ENCODE results near the gene ANAPC5.
"Not testable (repeated sequence)": the region's sequence is repeated elsewhere in the genome, so short reads cannot be mapped to it uniquely, and the experiment has no call there.

Gene ANAPC5

GRCh38 chr12:121351820-121352681, at the start of gene ANAPC5:
TSS of gene ANAPC5 (minus strand) at chr12:121352411. CDS start at chr12:121352340, 71 bp downstream.
- in situ Hi-C loops (cut with MboI; ENCODE audit: low sequenced_read_pairs): no loop called here

DNA sequence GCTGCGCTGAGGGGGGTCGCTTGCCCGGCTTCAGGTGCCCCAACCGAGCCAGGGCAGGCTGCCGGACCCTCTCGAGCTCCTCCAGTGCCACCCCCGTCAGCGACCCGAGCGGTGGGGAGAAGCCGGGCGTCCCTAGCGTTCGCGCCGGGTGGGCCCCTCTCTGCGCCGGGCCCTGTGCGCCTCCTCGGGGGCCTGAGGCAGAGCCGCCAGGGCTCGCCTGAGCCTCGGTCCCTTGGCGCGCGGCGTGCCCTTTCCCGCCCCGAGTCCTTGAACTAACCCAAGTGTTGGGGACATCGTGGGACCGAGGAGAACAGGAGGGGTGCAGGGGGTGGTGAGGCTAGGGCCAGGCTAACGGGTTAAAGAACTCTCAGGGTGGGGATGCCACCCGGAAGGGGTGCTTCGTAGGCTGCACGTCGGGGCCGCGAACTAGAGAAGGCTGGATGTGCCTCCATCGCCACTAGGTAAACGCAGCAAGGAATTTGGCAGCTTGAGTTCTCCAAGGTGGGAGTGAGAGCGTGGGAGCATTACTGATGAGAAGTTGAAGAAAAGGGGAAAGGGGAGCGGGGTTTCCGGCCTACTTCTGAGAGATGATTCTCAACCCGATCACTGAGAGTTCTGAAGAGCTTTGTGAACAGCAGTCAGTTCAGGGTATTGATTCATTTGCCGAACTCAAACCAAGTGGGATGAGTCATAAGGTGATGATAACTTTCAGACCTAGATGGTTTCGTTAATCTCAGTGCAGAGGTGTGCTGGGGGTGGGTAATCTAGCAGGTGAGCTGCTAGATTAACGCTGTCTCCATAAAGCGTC, 48.3 kb upstream of the ANAPC5 start:
- in situ Hi-C loops (cut with MboI; ENCODE audit: low sequenced_read_pairs): no loop called here

DNA sequence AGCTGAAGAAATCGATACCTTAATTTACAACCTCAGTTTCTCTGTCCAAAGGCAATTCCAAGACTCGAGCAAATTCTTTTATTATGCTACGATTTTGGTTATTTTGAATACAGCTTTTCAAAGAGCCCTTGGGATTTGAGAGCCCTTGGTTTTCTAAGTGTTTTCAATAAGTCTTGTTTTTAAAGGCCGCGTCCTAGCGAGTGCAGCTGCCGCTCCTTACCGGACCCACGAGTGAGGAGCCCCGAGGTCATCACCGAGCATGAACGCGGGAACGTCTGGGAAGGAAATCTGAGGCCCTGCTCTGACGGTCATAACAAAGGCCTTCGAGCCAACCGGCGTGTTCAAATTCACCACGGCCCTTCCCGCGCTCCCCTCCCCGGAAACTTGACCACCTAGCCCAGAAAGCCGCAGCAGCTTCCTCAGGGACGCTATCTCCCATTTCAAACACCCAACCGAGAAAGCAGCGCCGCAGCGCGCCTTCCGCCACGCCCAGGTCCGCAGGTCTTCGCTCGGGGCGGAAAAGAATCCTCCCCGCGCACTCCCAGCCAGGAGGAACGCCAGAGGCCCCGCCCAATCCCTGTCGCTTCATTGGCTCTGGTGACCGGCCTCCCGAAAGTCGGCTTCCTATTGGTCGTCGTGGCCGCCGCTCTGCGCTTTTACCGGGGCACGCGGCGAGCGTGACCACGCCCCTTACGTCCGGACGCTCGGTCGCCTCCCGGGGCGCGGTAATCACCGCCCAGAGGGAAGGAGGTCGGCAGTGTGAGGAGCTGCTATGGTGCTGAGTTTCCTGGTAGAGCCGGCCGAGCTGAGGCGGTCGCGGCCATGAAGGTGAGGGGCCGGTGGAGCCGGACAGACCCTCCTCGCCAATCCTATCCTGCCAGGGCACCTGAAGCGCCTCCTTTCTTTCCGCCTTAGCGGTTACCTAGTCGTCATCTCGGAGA, 47.5 kb upstream of the ANAPC5 start, which contains the start of gene RNF34:
Gene RNF34, plus strand, starts transcription at position 728 of the 941 bp plus-strand sequence. Its CDS starts 95 bp downstream, at position 823.
- in situ Hi-C loops (cut with MboI; ENCODE audit: low sequenced_read_pairs): no loop called here

GRCh38 chr12:121398355-121398754, 46.1 kb upstream of the ANAPC5 start:
- in situ Hi-C loops (cut with MboI; ENCODE audit: low sequenced_read_pairs): no loop called here

- in situ Hi-C loops (cut with MboI; ENCODE audit: low sequenced_read_pairs): no loop called here
Measured at GRCh38 chr12:121397521-121397920, 45.3 kb upstream of the ANAPC5 start.

GRCh38 chr12:121392325-121392716, 40.1 kb upstream of the ANAPC5 start:
- in situ Hi-C loops (cut with MboI; ENCODE audit: low sequenced_read_pairs): no loop called here

GRCh38 chr12:121391619-121392324, 39.6 kb upstream of the ANAPC5 start:
- in situ Hi-C loops (cut with MboI; ENCODE audit: low sequenced_read_pairs): no loop called here

DNA sequence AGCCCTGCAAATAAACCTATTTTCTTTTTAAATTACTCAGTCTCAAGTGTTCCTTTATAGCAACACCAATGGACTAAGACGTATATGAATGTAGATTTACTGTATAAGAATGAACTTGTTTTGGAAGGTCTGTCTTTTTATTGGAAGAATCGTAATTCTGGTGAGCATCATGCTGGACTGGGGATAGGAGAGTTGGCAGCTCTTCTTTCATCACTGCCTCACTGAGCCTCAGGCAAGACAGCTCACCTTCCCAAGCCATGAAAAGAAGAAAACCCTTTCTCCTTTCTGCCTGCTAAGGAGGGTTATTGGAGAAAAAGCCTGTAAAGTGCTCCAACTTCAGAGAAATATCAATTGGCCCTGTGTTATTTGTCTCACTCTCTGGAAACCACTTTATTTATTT, 38.6 kb upstream of the ANAPC5 start:
- in situ Hi-C loops (cut with MboI; ENCODE audit: low sequenced_read_pairs): no loop called here

GRCh38 chr12:121388421-121388981, 36.3 kb upstream of the ANAPC5 start:
- in situ Hi-C loops (cut with MboI; ENCODE audit: low sequenced_read_pairs): no loop called here

GRCh38 chr12:121384891-121385290, 32.7 kb upstream of the ANAPC5 start:
- in situ Hi-C loops (cut with MboI; ENCODE audit: low sequenced_read_pairs): not testable (repeated sequence)

GRCh38 chr12:121383601-121384021, 31.4 kb upstream of the ANAPC5 start:
- in situ Hi-C loops (cut with MboI; ENCODE audit: low sequenced_read_pairs): no loop called here

DNA sequence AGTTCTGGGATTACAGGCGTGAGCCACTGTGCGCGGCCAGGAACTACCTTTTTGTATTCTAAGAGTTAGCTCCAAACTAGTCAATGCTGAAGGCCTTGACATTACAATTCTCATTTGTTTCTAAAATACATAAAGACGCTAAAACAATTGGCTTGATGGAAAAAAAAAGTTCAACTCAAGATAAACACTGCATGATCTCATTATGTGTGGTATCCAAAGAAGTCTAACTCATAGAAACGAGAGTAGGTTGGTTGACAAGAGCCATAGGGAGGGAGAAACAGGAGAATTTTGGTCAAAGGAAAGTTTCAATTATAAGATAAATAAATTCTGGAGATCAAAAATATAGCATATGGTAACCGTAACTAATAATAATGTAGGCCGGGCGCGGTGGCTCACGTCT, 27.7 kb upstream of the ANAPC5 start:
- in situ Hi-C loops (cut with MboI; ENCODE audit: low sequenced_read_pairs): no loop called here

DNA sequence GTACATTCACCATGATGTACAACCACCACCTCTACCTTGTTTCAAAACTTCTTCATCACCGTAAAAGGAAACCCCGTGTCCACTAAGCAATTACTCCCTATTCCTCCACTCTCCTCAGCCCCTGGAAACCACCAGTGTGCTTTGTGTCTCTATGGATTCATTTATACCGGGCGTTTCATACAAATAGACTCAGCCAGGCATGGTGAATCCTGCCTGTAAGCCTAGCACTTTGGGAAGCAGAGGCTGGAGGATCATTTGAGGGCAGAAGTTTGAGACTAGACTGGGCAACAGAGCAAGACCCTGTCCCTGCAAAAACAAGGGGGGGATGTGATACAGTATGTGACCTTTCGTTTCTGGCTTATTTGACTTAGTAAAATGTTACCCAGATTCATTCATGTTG, 26.5 kb upstream of the ANAPC5 start:
- in situ Hi-C loops (cut with MboI; ENCODE audit: low sequenced_read_pairs): no loop called here

DNA sequence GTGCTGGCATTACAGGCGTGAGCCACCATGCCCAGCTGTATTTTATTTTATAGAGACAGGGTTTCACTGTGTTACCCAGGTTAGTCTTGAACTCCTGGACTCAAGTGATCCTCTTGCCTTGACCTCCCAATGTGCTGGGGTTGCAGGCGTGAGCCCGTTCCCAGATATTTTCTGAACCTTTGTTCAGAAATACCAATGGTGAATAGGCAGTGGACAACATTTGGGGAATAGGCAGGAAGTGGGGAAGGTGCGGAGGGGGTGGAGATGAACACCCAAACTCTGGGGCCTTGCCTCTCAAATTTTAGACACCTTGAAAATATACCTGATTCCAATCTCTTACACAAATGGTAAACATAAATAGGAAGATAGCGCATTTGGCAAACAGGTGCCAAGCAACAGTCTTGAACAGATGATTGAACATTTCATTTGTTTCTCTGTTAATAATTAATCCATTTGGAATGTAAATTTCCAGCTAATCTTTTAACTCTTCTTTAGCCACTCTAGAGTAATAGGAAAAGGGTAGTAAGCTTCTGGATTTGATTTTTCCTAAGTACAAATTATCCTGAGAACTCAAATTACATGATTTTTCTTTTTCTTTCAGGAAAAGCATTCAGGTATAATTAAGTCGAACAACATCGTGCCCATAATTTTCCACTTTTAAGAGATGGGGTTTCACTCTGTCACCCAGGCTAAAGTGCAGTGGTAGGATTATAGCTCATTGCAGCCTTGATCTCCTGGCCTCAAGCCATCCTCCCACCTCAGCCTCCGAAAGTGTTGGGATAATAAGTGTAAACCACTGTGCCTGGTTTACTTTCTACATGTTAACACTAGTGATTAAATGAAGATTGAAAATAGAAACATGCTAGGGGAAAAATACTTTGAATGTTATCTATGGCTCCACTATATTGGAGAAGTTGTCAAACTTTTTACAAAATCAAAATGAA, 24.8 kb upstream of the ANAPC5 start:
- in situ Hi-C loops (cut with MboI; ENCODE audit: low sequenced_read_pairs): no loop called here

DNA sequence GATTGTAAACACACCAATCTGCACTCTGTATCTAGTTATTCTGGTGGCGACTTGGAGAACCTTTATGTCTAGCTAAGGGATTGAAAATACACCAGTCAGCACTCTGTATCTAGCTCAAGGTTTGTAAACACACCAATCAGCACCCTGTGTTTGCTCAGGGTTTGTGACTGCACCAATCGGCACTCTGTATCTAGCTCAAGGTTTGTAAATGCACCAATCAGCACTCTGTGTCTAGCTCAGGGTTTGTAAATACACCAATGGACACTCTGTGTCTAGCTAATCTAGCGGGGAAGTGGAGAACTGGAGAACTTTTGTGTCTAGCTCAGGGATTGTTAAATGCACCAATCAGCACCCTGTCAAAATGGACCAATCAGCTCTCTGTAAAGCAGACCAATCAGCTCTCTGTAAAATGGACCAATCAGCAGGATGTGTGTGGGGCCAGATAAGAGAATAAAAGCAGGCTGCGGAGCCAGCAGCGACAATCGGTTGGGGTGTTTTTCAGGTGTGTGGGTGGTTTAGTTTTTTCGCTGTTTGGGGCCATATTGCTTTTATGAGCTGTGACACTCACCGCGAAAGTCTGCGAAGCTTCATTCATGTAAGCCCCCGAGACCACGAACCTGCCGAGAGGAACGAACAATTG, 22.9 kb upstream of the ANAPC5 start:
- in situ Hi-C loops (cut with MboI; ENCODE audit: low sequenced_read_pairs): not testable (repeated sequence)

DNA sequence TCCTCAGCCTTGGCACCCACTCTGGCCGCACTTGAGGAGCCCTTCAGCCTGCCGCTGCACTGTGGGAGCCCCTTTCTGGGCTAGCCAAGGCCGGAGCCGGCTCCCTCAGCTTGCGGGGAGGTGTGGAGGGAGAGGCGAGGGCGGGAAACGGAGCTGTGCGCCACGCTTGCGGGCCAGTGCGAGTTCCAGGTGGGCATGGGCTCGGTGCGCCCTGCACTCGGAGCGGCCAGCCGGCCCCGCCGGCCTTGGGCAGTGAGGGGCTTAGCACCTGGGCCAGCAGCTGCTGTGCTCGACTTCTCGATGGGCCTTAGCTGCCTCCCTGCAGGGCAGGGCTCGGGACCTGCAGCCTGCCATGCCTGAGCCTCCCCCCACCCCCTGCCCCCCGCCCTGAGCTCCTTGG, 22.1 kb upstream of the ANAPC5 start:
- in situ Hi-C loops (cut with MboI; ENCODE audit: low sequenced_read_pairs): not testable (repeated sequence)

- in situ Hi-C loops (cut with MboI; ENCODE audit: low sequenced_read_pairs): no loop called here
Measured at GRCh38 chr12:121373755-121374154, 21.5 kb upstream of the ANAPC5 start.

DNA sequence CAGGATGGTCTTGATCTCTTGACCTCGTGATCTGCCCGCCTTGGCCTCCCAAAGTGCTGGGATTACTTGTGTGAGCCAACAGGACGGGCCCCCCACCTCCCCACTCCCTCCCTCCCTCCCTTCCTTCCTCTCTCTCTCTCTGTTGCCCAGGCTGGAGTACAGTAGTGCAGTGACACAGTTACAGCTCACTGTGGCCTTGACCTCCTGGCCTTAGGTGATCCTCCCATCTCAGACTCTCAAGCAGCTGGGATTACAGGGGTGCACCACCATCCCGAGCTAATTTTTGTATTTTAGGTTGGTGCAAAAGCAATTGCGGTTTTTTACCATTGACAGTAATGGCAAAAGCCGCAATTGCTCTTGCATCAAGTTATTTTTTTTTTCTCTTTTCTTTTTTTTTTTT, 19.2 kb upstream of the ANAPC5 start:
- in situ Hi-C loops (cut with MboI; ENCODE audit: low sequenced_read_pairs): no loop called here

Measured in HL-60/S4 (cell line).